Liver (tissue), 3 donors: ENCODE data around the gene KIF3C.

Experiments
- CTCF ChIP-seq: fragments of 150-350 bp; IDR thresholded peaks from 2 replicates; pipeline ENCODE4 v1.5.1; 2017; ENCODE audit warnings: improper control_type of control experiment, low read depth, low read length; ENCODE audit not compliant: missing input control
- EGR1 ChIP-seq, 2 donors: IDR thresholded peaks; 2 replicates each; pipeline ENCODE4 v1.6.1; 2016 to 2018; ENCODE audit warnings: antibody characterized with exemption in 2 of 2, low read depth in 2 of 2
- FOXA1 ChIP-seq: IDR thresholded peaks from 2 replicates; pipeline ENCODE4 v1.6.1; 2016; ENCODE audit warnings: antibody characterized with exemption
- JUND ChIP-seq, 2 donors: IDR thresholded peaks; 2 replicates each; pipeline ENCODE4 v1.6.1; 2016; ENCODE audit warnings: antibody characterized with exemption in 2 of 2
- MAX ChIP-seq: IDR thresholded peaks from 2 replicates; pipeline ENCODE4 v1.6.1; 2016; ENCODE audit warnings: antibody characterized with exemption
- NR2F2 ChIP-seq: IDR thresholded peaks from 2 replicates; pipeline ENCODE4 v1.6.1; 2016; ENCODE audit warnings: antibody characterized with exemption
- RAD21 ChIP-seq, 2 donors: IDR thresholded peaks; 2 replicates each; pipeline ENCODE4 v1.6.1; 2016; ENCODE audit warnings: antibody characterized with exemption in 2 of 2, mild to moderate bottlenecking in 2 of 2
- REST ChIP-seq: IDR thresholded peaks from 2 replicates; pipeline ENCODE4 v1.6.1; 2016; ENCODE audit warnings: antibody characterized with exemption, mild to moderate bottlenecking
- RXRA ChIP-seq, 2 donors: IDR thresholded peaks; 2 replicates each; pipeline ENCODE4 v1.6.1; 2017 to 2018; ENCODE audit warnings: antibody characterized with exemption in 2 of 2, mild to moderate bottlenecking in 1 of 2
- SP1 ChIP-seq: IDR thresholded peaks from 2 replicates; pipeline ENCODE4 v1.6.1; 2018; ENCODE audit warnings: antibody characterized with exemption, mild to moderate bottlenecking
- TAF1 ChIP-seq: conservative IDR thresholded peaks from 2 replicates; pipeline ENCODE4 v1.6.1; 2016; ENCODE audit warnings: antibody characterized with exemption, mild to moderate bottlenecking
- YY1 ChIP-seq: IDR thresholded peaks from 2 replicates; pipeline ENCODE4 v1.6.1; 2016; ENCODE audit warnings: antibody characterized with exemption, mild to moderate bottlenecking
- TF ChIP-seq, protein P1 (sequence below): IDR thresholded peaks from 2 replicates; pipeline ENCODE4 v1.6.1; 2016; ENCODE audit warnings: antibody characterized with exemption
- TF ChIP-seq, protein P2 (sequence below): IDR thresholded peaks from 2 replicates; pipeline ENCODE4 v1.6.1; 2016; ENCODE audit warnings: antibody characterized with exemption
- donor health status: healthy.
- donor health status: healthy.

GRCh38 chr2:26016012-26016705, 33.9 kb upstream of the KIF3C start:
- TF ChIP-seq CTCF (no peak), RXRA (IDR thresholded peaks at IDR 0.05) (no peak), NR2F2 (no peak), YY1 (no peak), EGR1 (IDR thresholded peaks at IDR 0.05; ENCODE audit: low read depth in 2 of 2) (no peak), SP1 (no peak), REST (no peak), TAF1 (no peak), RAD21 (IDR thresholded peaks at IDR 0.05) (no peak), JUND (IDR thresholded peaks at IDR 0.05) (no peak), MAX (no peak), FOXA1 (no peak)
- TF ChIP-seq, protein P1, sequence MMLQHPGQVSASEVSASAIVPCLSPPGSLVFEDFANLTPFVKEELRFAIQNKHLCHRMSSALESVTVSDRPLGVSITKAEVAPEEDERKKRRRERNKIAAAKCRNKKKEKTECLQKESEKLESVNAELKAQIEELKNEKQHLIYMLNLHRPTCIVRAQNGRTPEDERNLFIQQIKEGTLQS = no peak
- TF ChIP-seq, protein P2, sequence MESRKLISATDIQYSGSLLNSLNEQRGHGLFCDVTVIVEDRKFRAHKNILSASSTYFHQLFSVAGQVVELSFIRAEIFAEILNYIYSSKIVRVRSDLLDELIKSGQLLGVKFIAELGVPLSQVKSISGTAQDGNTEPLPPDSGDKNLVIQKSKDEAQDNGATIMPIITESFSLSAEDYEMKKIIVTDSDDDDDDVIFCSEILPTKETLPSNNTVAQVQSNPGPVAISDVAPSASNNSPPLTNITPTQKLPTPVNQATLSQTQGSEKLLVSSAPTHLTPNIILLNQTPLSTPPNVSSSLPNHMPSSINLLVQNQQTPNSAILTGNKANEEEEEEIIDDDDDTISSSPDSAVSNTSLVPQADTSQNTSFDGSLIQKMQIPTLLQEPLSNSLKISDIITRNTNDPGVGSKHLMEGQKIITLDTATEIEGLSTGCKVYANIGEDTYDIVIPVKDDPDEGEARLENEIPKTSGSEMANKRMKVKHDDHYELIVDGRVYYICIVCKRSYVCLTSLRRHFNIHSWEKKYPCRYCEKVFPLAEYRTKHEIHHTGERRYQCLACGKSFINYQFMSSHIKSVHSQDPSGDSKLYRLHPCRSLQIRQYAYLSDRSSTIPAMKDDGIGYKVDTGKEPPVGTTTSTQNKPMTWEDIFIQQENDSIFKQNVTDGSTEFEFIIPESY = no peak
